Gastrocnemius medialis (tissue), 4 donors: ENCODE results near the gene NANOS3. TPM values are rescaled to one million over a fixed set of nuclear protein-coding genes. Genes with fewer than 3 reads are reported as not detected.

Experiments used
- ATAC-seq, 2 donors: fragments of 150-250 bp; one replicate each; pipeline ENCODE4 v1.9.1; 2016
- DNase-seq, 2 donors: peaks; one replicate each; pipeline ENCODE4 v3.0.0-alpha.2; 2019
- H3K27ac ChIP-seq, 4 donors: fragments of 200-600 bp; sonication (generic); 1 replicate in 1 of 4; 2 replicates in 3 of 4; pipeline ENCODE4 v1.5.1; 2016 to 2018; ENCODE audit warnings: mild to moderate bottlenecking in 2 of 4, moderate library complexity in 1 of 4
- H3K27me3 ChIP-seq, 3 donors: fragments of 200-600 bp; sonication (generic) in 2 of 3; 1 replicate in 1 of 3; 2 replicates in 2 of 3; pipeline versions ENCODE4 v1.5.1 to v1.6.0; 2016 to 2019; ENCODE audit warnings: mild to moderate bottlenecking in 1 of 3, moderate library complexity in 1 of 3
- H3K36me3 ChIP-seq, 2 donors: fragments of 200-600 bp; sonication (generic) in 1 of 2; one replicate each; pipeline ENCODE4 v1.5.1; 2017 to 2018
- H3K4me1 ChIP-seq, 2 donors: fragments of 200-600 bp; sonication (generic) in 1 of 2; one replicate each; pipeline ENCODE4 v1.5.1; 2016 to 2017; ENCODE audit warnings: mild to moderate bottlenecking in 2 of 2
- H3K4me3 ChIP-seq, 4 donors: fragments of 200-600 bp; sonication (generic) in 3 of 4; 1 replicate in 1 of 4; 2 replicates in 3 of 4; pipeline ENCODE4 v1.5.1; 2016 to 2019; ENCODE audit warnings: mild to moderate bottlenecking in 2 of 4
- H3K9me3 ChIP-seq, 3 donors: fragments of 200-600 bp; sonication (generic) in 2 of 3; 1 replicate in 1 of 3; 2 replicates in 2 of 3; pipeline ENCODE4 v1.5.1; 2016 to 2019
- POLR2A ChIP-seq, 2 donors: fragments of 450-650 bp; IDR thresholded peaks; one replicate each; pipeline ENCODE4 v1.6.1; 2017; ENCODE audit warnings: antibody characterized with exemption in 2 of 2, mild to moderate bottlenecking in 2 of 2, moderate library complexity in 2 of 2
- in situ Hi-C, 4 donors: fragments of 200-750 bp; cut with MboI; loops; one replicate each; pipeline versions ENCODE4 v1.15.0 to v1.8.0; 2017; ENCODE audit warnings: low sequenced_read_pairs in 4 of 4
- intact Hi-C: fragments of 100-400 bp; cut with DNase I; formaldehyde crosslinking; loops from one replicate; pipeline ENCODE4 v1.15.1; 2023; ENCODE audit warnings: low total_unique reads
- total RNA-seq, 4 donors: library from RNA; depleted of rRNA; stranded (reverse); fragments of >200 nt; gene quantifications; one replicate each; pipeline versions ENCODE4 v1.1.0 to v1.2.3, GENCODE V29; 2016
- TF ChIP-seq, protein P1 (sequence below), 5 experiments: fragments of 450-650 bp in 3 of 5; fragments of 200-600 bp in 2 of 5; sonication (generic) in 2 of 5; IDR thresholded peaks in 4 of 5; conservative IDR thresholded peaks in 1 of 5; 1 replicate in 4 of 5; 2 replicates in 1 of 5; pipeline ENCODE4 v1.5.1; 2016 to 2019; ENCODE audit warnings: antibody characterized with exemption in 5 of 5, mild to moderate bottlenecking in 3 of 5, moderate library complexity in 3 of 5

The NANOS3 gene
- total RNA-seq, 4 donors from 2014 or later = not detected

DNA sequence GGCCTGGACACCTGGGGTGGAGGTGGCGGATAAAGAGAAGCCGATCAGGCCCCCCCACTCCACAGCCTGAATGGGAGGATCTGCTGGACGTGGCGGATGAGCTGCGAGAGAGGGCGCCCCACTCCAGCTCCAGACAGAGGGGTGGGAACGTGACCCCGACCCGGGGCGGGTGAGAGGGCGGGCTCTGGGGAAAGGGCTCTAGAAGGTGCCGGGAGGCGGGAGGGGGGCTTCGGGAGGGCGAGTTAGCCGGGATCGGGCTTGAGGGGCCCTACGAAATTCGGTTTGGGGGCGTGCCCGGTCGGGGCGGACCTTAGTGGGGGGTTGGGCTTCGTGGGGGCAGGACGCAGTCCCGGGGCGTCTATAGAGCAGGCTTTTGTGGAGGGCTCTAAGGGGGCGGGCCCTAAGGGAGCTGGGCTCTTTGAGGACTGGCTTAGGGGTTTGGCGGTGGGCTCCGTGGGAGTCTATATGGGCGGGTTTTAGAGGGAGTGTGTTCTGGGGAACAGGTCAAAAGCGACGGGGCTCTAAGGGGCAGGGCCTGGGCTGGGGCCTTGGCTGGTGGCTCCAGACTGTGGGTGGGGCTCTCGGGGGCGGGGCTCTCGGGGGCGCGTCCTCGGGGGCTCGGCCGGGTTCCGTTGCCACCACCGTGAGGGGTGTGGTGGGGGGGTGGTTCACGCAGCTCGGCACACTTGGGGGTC lies 4.1 kb upstream of the NANOS3 start:
- no peaks in the 10 kb centered on the region for H3K4me1 ChIP-seq
- intact Hi-C loops (no loop called here), in situ Hi-C loops (loop anchor here (10.0 to 25.0 kb wide), 7 partner anchors 172 to 586 kb away; partner anchors contain the start of gene MISP3 (in 1 of the 4))
- no peaks in the 10 kb centered on the region for H3K9me3 ChIP-seq
- peak overlapping the region; percentile 18 to 46 (median 44) for H3K4me3 ChIP-seq
- DNase-seq (no peak), ATAC-seq (no peak)
- peaks cover 0 to 12% (median 11%) of the 10 kb centered on the region in 3 donors for H3K27me3 ChIP-seq
- H3K36me3 ChIP-seq = no peaks in the 10 kb centered on the region
- H3K27ac ChIP-seq = no peak overlapping the region
- TF ChIP-seq, protein P1, sequence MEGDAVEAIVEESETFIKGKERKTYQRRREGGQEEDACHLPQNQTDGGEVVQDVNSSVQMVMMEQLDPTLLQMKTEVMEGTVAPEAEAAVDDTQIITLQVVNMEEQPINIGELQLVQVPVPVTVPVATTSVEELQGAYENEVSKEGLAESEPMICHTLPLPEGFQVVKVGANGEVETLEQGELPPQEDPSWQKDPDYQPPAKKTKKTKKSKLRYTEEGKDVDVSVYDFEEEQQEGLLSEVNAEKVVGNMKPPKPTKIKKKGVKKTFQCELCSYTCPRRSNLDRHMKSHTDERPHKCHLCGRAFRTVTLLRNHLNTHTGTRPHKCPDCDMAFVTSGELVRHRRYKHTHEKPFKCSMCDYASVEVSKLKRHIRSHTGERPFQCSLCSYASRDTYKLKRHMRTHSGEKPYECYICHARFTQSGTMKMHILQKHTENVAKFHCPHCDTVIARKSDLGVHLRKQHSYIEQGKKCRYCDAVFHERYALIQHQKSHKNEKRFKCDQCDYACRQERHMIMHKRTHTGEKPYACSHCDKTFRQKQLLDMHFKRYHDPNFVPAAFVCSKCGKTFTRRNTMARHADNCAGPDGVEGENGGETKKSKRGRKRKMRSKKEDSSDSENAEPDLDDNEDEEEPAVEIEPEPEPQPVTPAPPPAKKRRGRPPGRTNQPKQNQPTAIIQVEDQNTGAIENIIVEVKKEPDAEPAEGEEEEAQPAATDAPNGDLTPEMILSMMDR (IDR thresholded peaks at IDR 0.05 in 4 of 5, conservative IDR thresholded peaks at IDR 0.05 in 1 of 5) = no peak
- TF ChIP-seq POLR2A (IDR thresholded peaks at IDR 0.05) = no peak

DNA sequence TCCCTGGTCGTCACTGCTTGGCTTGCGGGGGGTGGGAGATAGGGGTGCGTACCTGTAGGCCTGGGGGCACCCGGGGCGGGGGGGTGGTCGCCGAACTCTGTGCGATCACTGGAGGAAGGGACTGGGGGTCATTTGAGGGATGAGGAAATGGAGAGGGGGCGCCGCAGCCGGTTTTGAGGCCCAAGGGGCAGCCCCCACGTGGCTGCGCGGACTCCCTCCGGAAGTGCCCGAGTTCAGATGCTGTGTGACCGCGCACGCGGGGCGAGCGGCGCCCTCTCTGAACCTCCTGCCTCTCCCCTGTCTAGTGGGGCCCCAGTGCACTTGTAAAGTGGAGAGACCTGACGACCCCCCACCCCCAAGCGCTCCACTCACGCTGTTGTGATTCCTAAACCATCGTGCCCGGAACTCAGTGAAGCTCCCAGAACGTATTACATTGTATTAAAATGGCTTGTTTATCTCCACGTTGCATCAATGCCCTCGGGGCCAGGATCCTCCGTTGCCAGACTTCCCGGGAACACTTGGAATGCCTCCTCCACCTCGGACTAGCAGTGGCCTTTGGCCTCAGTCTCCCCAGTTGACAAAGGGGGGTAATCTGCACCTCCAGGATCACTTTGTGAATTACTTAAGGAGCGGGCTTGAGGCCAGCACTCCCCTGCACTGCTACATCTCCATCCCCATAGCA lies 3.0 kb upstream of the NANOS3 start:
- Histone ChIP-seq H3K27me3 (peaks cover 0 to 12% (median 11%) of the 10 kb centered on the region in 3 donors), H3K27ac (no peak overlapping the region), H3K36me3 (no peaks in the 10 kb centered on the region), H3K4me1 (no peaks in the 10 kb centered on the region), H3K4me3 (no peak overlapping the region), H3K9me3 (no peaks in the 10 kb centered on the region)
- intact Hi-C loops (no loop called here), in situ Hi-C loops (loop anchor here (10.0 to 25.0 kb wide), 7 partner anchors 171 to 587 kb away; partner anchors contain the start of gene MISP3 (in 1 of the 4))
- DNase-seq (no peak), ATAC-seq (no peak)
- no peak for TF ChIP-seq POLR2A (IDR thresholded peaks at IDR 0.05)
- TF ChIP-seq, protein P1 (IDR thresholded peaks at IDR 0.05 in 4 of 5, conservative IDR thresholded peaks at IDR 0.05 in 1 of 5) = no peak

DNA sequence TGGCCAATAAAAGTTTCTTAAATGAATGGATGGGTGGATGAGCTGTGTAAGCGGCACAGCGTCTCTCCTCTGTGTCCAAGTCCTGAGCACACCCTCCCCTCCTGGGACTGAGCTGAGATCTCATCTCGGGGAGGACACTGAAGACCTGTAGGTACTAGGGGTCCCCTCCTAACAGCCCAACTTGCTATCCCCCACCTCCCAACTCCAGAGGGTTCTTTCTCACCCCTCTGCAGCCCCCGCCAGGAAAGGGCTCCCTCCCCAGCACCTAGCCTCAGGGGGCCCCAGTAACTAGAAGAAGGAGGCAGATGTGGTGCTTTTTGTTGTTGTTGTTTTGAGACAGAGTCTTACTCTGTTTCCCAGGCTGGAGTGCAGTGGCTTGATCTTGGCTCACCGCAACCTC lies 1.1 kb upstream of the NANOS3 start:
- in situ Hi-C loops = loop anchor here (10.0 to 25.0 kb wide), 7 partner anchors 169 to 486 kb away; partner anchors contain the start of gene MISP3 (in 1 of the 4)
- Histone ChIP-seq H3K4me3 (no peak overlapping the region), H3K4me1 (peaks cover 9 to 12% of the 10 kb centered on the region in 2 donors), H3K27me3 (peaks cover 0 to 12% (median 11%) of the 10 kb centered on the region in 3 donors), H3K9me3 (no peaks in the 10 kb centered on the region), H3K36me3 (no peaks in the 10 kb centered on the region), H3K27ac (no peak overlapping the region)
- intact Hi-C loops = no loop called here
- TF ChIP-seq POLR2A (IDR thresholded peaks at IDR 0.05) = no peak
- TF ChIP-seq, protein P1 (IDR thresholded peaks at IDR 0.05 in 4 of 5, conservative IDR thresholded peaks at IDR 0.05 in 1 of 5) = no peak
- no peak for DNase-seq
- ATAC-seq = no peak

DNA sequence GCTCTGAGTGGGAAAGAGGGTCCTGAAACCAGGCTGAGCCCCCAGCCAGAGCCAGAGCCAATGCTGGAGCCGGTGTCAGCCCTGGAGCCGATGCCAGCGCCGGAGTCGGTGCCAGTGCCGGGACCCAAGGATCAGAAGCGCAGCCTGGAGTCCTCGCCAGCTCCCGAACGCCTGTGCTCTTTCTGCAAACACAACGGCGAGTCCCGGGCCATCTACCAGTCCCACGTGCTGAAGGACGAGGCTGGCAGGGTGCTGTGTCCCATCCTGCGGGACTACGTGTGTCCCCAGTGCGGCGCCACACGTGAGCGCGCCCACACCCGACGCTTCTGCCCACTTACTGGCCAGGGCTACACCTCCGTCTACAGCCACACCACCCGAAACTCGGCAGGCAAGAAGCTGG lies 369 bp downstream of the NANOS3 start:
- H3K27me3 ChIP-seq = peaks cover 0 to 12% (median 11%) of the 10 kb centered on the region in 3 donors
- no peak overlapping the region for H3K4me3 ChIP-seq
- in situ Hi-C loops = loop anchor here (10.0 to 25.0 kb wide), 7 partner anchors 167 to 485 kb away; partner anchors contain the start of gene MISP3 (in 1 of the 4)
- H3K36me3 ChIP-seq = no peaks in the 10 kb centered on the region
- H3K27ac ChIP-seq = no peak overlapping the region
- ATAC-seq (no peak), DNase-seq (no peak)
- intact Hi-C loops = no loop called here
- TF ChIP-seq, protein P1 (IDR thresholded peaks at IDR 0.05 in 4 of 5, conservative IDR thresholded peaks at IDR 0.05 in 1 of 5) = no peak
- no peak for TF ChIP-seq POLR2A (IDR thresholded peaks at IDR 0.05)
- no peaks in the 10 kb centered on the region for H3K9me3 ChIP-seq
- peaks cover 13 to 17% of the 10 kb centered on the region in 2 donors for H3K4me1 ChIP-seq
